Measurements from ENCODE around the gene SNX5.

DNA sequence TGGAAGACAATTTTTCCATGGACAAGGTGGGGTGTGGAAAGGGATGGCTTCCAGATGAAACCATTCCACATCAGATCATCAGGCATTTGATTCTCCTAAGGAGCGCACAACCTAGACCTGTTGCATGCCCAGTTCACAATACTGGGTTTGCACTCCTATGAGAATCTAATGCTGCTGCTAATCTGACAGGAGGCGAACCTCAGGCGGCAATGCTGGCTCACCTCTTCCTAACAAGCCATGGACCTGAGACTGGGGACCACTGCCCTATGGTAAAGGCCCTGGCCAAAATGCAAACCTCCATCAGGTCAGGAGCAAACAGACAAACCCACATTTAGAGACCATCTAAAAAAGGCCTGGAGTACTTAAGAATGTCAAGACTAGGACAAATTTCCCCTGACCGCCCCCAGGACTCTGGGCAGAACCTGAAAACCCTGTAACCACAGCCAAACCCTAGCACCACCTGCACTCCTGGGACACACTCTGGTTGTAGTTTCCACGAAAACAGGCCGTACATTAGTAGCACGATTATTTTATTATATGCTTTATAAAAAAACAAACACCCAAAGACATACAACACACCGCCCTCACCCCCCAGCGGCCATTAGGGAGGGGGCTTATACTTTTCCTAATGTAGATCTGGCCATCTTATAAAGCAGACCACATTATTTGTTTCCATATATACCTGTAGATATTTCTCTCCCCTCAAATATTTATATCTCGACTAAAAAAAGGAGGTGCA, 27.3 kb downstream of the SNX5 start:
- TF ChIP-seq, protein P1, sequence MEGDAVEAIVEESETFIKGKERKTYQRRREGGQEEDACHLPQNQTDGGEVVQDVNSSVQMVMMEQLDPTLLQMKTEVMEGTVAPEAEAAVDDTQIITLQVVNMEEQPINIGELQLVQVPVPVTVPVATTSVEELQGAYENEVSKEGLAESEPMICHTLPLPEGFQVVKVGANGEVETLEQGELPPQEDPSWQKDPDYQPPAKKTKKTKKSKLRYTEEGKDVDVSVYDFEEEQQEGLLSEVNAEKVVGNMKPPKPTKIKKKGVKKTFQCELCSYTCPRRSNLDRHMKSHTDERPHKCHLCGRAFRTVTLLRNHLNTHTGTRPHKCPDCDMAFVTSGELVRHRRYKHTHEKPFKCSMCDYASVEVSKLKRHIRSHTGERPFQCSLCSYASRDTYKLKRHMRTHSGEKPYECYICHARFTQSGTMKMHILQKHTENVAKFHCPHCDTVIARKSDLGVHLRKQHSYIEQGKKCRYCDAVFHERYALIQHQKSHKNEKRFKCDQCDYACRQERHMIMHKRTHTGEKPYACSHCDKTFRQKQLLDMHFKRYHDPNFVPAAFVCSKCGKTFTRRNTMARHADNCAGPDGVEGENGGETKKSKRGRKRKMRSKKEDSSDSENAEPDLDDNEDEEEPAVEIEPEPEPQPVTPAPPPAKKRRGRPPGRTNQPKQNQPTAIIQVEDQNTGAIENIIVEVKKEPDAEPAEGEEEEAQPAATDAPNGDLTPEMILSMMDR (IDR thresholded peaks at IDR 0.05), result no peak
- no peak for TF ChIP-seq POLR2A (IDR thresholded peaks at IDR 0.05)
- TF ChIP-seq EP300 (IDR thresholded peaks at IDR 0.05), result no peak

All from tibial nerve (tissue), 4 donors.